Frontal cortex (tissue), 4 donors: ENCODE measurements around the gene IL1RAPL1. TPM values are rescaled to one million over a fixed set of nuclear protein-coding genes. Genes with fewer than 3 reads are reported as not detected.

Experiments
- DNase-seq, 2 donors: peaks; one replicate each; pipeline ENCODE4 v3.0.0; 2012; ENCODE audit warnings: low spot score in 2 of 2
- FAIRE-seq: peaks from 2 replicates; lab custom pipeline; 2012; peaks lifted over from hg19 to GRCh38; lab: Jason Lieb, UNC
- total RNA-seq: library from RNA; depleted of rRNA; stranded (reverse); fragments of >200 nt; gene quantifications from one replicate; pipeline ENCODE4 v1.2.3, GENCODE V29; 2014
- donor health status: control.
- donor health status: control.
- donor health status: control.

The IL1RAPL1 gene
- total RNA-seq, 1 donor from 2014 or later = 14.3 TPM

- FAIRE-seq = no peak
- DNase-seq = no peak
Measured at GRCh38 chrX:29662101-29662500, 1074.9 kb downstream of the IL1RAPL1 start.

GRCh38 chrX:29662759-29663503 lies 1075.7 kb downstream of the IL1RAPL1 start:
- DNase-seq = no peak
- peak; percentile 93 for FAIRE-seq

DNA sequence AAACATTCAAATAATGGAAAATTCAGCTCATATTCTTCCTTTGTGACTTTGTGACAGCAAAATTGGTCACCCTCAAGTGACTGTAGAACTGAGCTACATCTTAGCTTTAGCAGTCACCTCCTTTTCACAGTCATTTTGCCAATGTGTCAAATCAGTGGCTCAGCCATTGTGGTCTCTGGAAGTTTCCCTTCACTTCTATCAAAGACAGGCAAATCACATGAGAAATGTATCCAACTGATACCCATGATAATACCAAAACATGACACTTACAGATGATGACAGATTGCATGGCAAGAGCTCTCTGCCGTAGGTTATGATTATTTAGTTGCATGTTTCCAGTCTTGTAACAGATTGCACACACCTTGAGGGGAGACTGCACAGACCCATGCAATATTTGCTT lies 1078.3 kb downstream of the IL1RAPL1 start:
- no peak for DNase-seq
- FAIRE-seq = no peak

DNA sequence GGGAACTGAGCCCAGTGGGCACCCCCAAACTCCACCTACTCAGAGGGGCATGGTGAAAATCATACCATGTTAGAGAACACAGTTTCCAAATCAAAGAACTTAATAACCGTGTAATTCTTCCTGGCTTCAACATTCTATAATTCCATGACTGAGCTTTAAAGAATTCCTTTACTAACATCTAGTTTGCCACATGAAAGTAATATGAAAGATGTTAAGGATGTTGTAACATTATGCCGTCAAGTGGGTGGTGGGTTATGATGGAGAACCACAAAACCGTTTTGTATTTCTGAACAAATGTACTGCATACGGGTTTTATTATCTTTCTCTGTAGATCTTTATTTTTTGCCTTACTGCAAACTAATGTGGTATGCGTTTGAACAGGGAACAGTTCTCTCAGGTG lies 1079.1 kb downstream of the IL1RAPL1 start:
- FAIRE-seq (no peak), DNase-seq (no peak)

DNA sequence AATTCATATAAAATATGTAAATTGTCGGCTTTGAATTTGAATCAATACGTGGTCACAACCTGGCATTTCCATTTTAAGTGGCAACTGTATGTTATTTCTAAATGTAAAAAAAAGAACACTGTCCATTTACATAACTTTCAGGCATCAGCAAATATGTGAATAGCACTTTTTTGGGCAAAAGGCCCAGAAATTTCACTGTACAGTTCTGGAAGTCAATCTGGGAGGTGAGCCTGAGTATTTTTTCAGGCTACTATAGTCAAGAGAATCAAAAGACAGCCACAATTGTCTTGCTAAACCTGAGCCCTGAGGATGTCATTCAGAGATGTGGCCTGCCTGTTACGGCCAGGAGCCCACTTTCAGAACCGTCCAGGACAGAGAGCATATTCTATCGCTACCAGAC lies 1084.2 kb downstream of the IL1RAPL1 start:
- FAIRE-seq (no peak), DNase-seq (no peak)

DNA sequence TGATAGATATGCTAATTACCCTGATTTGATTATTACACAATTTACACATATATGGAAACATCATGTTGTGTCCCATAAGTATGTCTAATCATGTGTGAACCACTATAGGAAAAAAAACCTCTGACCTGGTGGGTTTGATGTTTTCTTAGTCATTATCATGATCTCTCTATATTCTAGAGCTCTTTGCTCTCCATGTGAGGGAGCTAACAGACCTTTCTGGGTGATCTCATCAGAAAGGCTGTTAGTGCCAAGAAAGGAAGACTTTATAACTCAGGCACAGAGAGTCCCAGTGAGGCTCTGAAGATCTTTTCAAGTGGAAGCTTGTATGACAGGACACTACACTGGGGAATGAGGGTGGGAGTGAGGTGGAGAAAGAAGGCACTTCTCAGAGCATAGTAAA lies 1100.4 kb downstream of the IL1RAPL1 start:
- DNase-seq (peak in 1 of 2 donors; percentile 2), FAIRE-seq (no peak)

- no peak for DNase-seq
Measured at GRCh38 chrX:29690061-29690460, 1102.8 kb downstream of the IL1RAPL1 start.

DNA sequence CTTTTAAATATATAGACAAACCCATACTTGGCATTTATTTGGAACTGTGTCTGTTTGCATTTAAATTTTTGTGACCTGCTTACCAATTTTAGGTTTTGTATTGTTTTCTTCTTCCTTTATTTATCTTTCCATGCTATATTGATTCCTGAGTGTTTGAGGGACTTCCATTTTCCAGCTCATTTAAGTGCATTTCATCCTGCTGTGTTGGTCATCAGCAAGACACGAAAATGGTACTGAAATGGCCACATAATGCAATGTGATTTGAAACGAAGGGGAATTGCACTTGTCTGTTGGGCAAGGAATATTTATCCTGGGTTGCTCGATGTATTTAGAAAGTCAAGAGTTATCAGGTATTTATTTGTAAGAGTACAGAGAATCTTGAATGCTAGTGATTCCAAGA lies 1103.8 kb downstream of the IL1RAPL1 start:
- no peak for FAIRE-seq
- DNase-seq = no peak

More at GRCh38 chrX:29690061-29690460, 1102.8 kb downstream of the IL1RAPL1 start:
- FAIRE-seq = no peak

- FAIRE-seq = no peak
- DNase-seq = no peak
Measured at GRCh38 chrX:29693912-29694311, 1106.7 kb downstream of the IL1RAPL1 start.

DNA sequence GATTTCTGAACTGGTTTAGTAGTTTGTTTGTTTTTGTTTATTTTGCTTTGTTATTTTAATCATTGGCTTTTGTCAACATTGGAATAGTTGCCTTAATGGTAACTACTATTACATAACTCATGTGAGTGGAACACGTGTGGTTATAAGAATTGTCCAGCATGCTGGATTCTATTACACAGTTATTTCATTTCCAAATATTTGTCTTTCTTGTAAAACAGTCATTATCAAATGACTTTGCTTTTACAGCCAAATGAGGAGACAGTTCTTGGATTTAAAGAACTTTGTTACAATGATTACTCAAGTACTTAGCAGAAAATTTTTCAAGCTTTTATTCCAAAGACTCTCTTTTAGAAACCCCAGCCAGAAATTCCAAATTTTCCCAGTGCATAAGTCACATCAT lies 1112.0 kb downstream of the IL1RAPL1 start:
- FAIRE-seq (no peak), DNase-seq (no peak)

GRCh38 chrX:29707088-29707487 lies 1119.8 kb downstream of the IL1RAPL1 start:
- DNase-seq = no peak
- FAIRE-seq = no peak

- no peak for DNase-seq
- no peak for FAIRE-seq
Measured at GRCh38 chrX:29721152-29721551, 1133.9 kb downstream of the IL1RAPL1 start.

- DNase-seq = no peak
Measured at GRCh38 chrX:29724316-29724715, 1137.1 kb downstream of the IL1RAPL1 start.

DNA sequence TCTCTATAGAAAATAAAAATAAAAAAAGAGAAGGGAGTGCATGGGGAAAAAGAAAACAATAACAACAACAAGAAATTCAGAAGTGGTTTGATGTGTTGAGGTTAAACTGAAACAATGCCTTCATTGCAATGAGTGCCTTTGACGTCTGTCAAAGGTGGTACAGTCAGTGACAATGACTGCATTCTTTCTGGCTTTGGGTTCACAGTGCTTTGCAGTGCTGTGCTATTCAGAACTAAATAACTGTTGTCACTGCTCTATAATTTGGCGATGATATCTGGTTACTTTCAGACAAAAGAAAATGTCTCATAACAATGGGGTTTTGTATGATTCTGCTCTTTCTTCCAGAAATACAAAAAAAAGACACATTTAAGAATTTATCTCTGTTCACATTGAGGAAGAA lies 1139.6 kb downstream of the IL1RAPL1 start:
- peak; percentile 15 for FAIRE-seq
- DNase-seq = no peak

More at GRCh38 chrX:29724316-29724715, 1137.1 kb downstream of the IL1RAPL1 start:
- no peak for FAIRE-seq

DNA sequence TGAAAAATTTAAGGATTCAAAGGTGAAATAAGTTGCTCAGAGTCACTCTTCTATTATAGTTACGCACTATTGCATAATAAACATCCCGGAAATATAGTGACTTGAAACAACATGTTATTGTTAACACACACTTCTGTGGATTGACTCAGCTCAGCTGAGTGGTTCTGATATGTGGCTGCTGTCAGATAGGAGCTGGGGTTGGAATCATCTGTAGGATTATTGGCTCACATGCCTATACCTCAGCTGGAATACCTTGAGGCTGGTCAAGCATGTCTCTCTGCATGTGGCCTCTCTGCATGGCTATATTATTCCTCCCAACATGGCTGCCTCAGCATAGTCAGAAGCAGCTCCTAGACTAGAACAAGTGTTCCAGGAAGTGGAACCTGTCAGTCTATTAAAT lies 1141.4 kb downstream of the IL1RAPL1 start:
- no peak for DNase-seq
- FAIRE-seq = no peak

DNA sequence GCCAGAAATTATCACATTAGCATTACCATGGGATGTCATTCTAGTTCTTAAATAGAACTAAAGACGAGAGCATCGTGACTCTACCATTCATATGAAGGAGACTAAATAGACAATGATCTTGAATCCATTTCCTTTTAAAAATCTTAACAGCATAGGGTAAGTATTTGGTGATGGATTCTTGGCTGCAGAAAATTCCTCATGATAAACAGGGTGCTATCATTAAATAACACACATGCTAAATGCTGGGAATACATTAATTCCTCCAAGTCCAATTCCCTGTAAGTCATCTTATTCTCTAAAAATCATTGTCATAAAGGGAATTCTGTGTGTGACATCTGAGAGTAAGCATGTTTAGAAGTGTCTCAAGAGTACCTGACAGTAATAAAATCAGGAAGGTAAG lies 1157.7 kb downstream of the IL1RAPL1 start:
- FAIRE-seq = no peak
- DNase-seq = no peak

- no peak for DNase-seq
- no peak for FAIRE-seq
Measured at GRCh38 chrX:29746326-29746725, 1159.1 kb downstream of the IL1RAPL1 start.

- DNase-seq (no peak), FAIRE-seq (no peak)
Measured at GRCh38 chrX:29762006-29762405, 1174.8 kb downstream of the IL1RAPL1 start.

- FAIRE-seq (no peak), DNase-seq (no peak)
Measured at GRCh38 chrX:29775890-29776289, 1188.6 kb downstream of the IL1RAPL1 start.

DNA sequence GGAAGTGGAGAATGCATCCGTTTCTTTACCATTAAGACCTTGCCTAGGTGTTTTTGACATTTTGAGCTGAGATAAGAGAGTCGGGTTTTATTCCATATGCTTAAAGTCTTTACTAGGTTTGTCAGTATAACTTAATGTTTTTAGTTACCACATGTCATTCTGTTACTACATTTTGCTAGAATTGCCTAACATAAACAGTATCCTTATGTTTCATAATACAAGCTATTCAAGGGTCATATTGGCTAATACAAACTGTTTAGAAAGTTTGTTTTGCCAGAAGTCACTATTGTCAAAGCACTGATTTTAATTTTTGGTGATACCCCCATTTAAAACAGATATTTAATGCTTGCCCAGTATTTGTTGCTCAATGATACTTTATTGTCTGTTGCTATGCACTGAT lies 1200.4 kb downstream of the IL1RAPL1 start:
- DNase-seq = no peak
- no peak for FAIRE-seq

- FAIRE-seq (no peak), DNase-seq (no peak)
Measured at GRCh38 chrX:29788991-29789699, 1201.9 kb downstream of the IL1RAPL1 start.
